Activated gamma-delta T cell treated with anti-CD3 and anti-CD28 coated beads, Interleukin-2, amount 50 U/mL, for 16 hours (primary cell): Measurements from ENCODE around the gene CAPN7.

ENCODE experiments used
- DNase-seq: peaks from one replicate; pipeline ENCODE4 v3.0.0-alpha.2; 2020; ENCODE audit warnings: low read depth

Gene CAPN7

GRCh38 chr3:15276028-15276724, 70.1 kb downstream of the CAPN7 start:
- no peak for DNase-seq

GRCh38 chr3:15277861-15278500, 71.9 kb downstream of the CAPN7 start:
- DNase-seq: no peak

- DNase-seq: no peak
Observed at GRCh38 chr3:15279205-15279604, 73.2 kb downstream of the CAPN7 start.

GRCh38 chr3:15279671-15280402, 73.8 kb downstream of the CAPN7 start:
- no peak for DNase-seq

GRCh38 chr3:15280853-15281532, 74.9 kb downstream of the CAPN7 start:
- no peak for DNase-seq

GRCh38 chr3:15281817-15282216, 75.8 kb downstream of the CAPN7 start:
- no peak for DNase-seq

GRCh38 chr3:15283702-15284101, 77.7 kb downstream of the CAPN7 start:
- no peak for DNase-seq

GRCh38 chr3:15284121-15284889, 78.3 kb downstream of the CAPN7 start:
- no peak for DNase-seq

- no peak for DNase-seq
Observed at GRCh38 chr3:15286022-15286421, 80.0 kb downstream of the CAPN7 start.

- DNase-seq: no peak
Observed at GRCh38 chr3:15287565-15288330, 81.7 kb downstream of the CAPN7 start.

- DNase-seq: no peak
Observed at GRCh38 chr3:15288331-15289035, 82.4 kb downstream of the CAPN7 start.

GRCh38 chr3:15289661-15290060, 83.6 kb downstream of the CAPN7 start:
- DNase-seq: no peak

GRCh38 chr3:15290736-15291135, 84.7 kb downstream of the CAPN7 start:
- no peak for DNase-seq

- peak; percentile 52 for DNase-seq
Observed at GRCh38 chr3:15291589-15292541, 85.8 kb downstream of the CAPN7 start.

- DNase-seq: no peak
Observed at GRCh38 chr3:15292765-15293522, 86.9 kb downstream of the CAPN7 start.

- DNase-seq: no peak
Observed at GRCh38 chr3:15294929-15295328, 88.9 kb downstream of the CAPN7 start.

- no peak for DNase-seq
Observed at GRCh38 chr3:15295506-15295905, 89.5 kb downstream of the CAPN7 start.

- no peak for DNase-seq
Observed at GRCh38 chr3:15297608-15298350, 91.7 kb downstream of the CAPN7 start.
